Suppressor macrophage treated with lipopolysaccharide for 1 hour (primary cell): ENCODE data around the gene KCNAB2.
"Not testable (repeated sequence)": the region's sequence is repeated elsewhere in the genome, so short reads cannot be mapped to it uniquely, and the experiment has no call there.

Experiments
- DNase-seq, 3 donors: peaks; one replicate each; pipeline ENCODE4 v3.0.0-alpha.2; 2020 to 2022

Gene KCNAB2

DNA sequence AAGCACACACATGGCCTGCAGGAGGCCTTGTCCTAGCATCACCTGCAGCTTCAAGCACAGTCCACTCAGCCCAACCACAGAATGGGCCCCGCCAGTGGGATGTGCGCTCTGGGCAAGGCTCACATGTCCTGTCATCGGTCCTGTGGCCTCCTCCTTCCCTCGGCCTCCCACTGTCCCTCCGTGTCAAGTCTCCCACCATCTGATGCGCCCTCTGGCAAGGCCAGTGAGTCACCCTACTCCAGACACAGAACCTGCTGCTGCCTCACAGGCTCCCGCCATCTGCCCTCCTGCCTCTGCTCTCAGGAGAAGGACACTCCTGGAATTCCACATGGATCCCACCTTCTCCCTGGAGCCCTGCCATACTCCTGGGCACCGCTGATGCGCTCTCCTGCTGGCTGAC lies 14.2 kb downstream of the KCNAB2 start:
- DNase-seq, result peak; percentile 53 to 72 (median 63)

DNA sequence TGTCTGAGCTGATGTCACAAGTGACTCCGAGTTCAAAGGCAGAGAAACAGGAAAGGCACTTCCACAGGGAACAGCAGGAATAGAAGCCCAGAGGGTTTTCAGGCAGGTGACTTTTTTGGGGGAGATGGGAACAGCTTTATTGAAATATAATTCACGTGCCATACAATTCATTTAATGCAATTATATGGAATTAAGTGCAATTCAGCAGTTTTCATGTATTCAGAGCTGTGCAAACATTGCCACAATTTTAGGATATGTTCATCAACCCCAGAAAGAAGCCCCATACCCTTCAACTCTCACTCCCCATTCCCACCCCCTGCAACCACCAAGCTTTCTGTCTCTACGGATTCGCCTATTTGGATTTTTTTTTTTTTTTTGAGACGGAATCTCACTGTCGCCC lies 17.0 kb downstream of the KCNAB2 start:
- DNase-seq, result no peak

DNA sequence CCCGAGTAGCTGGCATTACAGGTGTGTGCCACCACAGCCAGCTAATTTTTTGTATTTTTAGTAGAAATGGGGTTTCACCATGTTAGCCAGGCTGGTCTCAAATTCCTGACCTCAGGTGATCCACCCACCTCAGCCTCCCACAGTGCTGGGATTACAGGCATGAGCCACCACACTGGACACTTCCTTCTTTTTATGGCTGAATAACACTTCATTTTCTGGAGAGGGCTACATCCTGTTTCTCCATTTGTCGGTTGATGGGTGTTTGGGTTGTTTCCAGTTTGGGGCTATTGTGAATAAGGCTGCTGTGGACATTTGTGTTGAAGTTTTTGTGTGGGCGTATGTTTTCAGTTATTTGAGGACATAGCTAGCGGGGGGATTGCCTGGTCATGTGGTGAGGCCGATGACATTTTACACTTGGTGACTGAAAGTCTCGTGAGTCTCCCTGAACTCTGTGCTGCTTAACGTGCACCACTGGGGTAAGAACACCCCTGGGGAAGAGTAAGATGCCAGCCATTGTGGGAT lies 17.9 kb downstream of the KCNAB2 start:
- peak; percentile 90 to 95 (median 94) for DNase-seq

DNA sequence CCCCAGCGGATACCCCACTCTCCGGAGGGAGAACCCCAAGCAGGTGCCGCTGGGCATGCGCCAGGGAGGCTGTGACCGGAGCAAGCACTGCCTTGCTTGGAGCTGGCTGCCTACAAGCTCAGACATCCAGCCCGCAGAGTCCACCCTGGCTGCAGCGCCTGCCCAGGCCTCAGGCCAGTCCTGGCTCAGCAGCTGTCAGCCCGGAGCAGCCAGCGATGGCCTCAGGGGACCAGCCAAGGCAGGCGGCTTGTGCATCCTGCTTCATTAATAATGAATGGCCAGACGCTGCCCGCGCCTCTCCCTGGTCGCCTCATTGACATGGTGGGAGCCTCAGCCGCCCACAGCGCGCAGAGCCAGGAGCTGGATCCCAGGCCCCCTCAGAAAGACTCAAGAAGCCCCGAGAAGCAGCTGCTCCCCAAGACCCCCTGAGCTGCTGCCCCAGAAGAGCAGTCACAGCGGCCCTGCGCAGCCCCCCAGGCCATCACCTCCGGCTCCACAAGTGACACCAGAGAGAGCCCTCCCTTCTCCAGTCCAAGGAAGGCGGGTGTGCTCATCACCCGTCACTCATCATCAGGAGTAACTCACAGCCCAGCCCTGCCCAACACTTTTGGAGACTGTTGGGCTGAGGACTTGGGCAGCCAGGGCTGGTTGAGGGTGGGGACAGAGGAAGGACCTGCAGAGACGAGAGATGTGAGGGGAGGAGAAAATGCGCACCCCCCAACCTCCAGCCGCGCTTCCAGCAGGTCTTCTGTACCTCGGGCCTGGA lies 19.6 kb downstream of the KCNAB2 start:
- no peak for DNase-seq

DNA sequence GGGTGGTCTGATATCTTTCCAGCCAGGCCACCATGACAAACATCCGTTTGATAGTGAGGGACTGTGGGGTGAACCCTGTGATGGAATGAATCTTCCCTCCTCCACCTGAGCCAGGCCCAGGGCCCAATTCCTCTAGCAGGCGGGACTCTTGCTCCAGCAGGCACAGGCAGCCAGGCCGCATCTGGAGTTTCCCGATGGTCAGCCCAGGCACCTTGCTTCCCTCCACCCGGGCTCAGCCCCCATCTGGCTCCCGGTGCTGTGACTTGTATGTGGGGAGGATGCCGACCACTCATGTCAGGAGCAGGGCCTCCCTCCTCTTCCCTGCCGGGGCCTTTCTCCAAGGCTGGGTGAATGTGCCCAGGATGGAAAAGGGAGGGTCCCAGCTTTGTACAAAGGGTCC lies 21.0 kb downstream of the KCNAB2 start:
- DNase-seq, result no peak

DNA sequence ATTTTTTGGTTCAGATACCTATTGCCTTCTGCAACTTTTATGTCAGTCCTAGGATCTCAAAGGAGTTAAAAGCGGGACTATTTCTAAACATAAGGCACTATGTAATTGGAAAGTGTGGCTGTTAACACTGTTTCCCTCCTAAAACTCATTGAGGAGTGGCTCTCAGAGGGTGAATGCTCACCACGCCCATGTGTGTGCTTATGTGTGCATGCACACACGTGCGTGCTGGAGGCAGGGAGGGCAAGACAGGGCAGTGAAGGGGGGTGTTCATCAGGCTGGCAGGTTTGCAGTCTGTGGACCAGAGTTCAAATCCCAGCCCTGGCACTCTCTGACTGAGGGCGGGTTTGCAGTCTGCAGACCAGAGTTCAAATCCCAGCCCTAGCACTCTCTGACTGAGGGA lies 22.4 kb downstream of the KCNAB2 start:
- no peak for DNase-seq

DNA sequence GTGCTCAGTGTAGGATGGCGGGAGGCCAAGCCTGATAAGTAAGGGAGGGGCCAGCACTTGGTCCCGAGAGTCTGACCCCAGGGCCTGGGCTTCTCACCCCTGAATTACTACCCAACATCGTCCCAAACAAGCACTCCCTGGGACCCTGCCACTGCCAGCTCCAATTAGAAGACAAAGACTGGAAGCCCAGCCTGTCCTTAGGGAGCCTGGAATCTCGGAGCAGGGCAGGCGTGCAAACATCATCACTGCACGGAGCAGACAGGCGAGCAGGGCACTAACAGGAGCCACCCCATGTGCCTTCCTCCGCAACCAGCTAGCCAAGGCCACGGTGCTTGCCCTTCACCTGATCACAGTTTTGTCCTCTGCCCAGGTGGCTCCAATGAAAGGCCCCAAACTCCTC lies 23.2 kb downstream of the KCNAB2 start:
- no peak for DNase-seq

DNA sequence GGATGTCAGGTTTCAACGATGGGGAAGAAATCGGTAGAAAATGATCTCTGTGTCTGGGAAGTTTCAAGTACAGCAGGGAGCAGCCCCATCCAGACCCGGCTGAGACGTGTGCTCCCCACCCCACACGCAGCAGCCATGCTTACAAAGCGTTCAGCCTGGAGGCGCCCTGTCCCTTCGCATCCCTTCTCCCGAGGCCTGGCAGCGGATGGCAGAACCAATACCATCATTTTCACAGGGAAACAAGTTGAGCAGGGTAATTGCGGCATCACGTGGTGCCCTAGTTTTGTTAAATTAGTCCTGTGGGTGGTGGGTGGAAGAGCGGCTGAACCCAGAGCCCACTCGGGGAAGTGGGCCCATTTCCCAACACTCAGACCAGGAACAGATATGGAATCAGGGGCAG lies 23.9 kb downstream of the KCNAB2 start:
- DNase-seq, result peak in 1 of 3 donors; percentile 7

DNA sequence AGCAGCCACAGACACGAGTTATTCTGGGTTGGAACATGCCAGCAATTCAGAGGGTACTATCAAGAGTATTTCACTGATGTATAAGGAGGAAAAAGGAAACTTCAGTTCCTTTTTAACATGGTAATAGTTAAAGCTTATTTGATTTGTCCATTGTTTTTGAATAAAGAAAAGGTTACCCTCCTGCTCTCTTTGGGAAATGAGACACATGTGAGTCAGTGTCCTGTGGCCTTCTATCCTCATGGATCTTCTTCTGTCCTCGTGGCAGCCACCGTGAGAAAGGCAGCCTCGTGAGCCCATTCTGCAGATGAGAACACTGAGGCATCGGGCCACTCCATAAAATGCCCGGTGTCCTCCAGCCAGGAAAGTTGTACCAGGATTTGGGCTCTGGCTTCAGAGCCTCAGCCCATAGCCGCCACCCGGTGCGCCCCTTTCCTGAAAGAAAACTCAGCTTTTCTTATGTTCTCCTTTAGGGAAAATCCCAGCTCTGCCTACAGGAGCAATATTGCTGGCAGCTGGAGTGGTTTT lies 24.8 kb downstream of the KCNAB2 start:
- DNase-seq, result no peak

DNA sequence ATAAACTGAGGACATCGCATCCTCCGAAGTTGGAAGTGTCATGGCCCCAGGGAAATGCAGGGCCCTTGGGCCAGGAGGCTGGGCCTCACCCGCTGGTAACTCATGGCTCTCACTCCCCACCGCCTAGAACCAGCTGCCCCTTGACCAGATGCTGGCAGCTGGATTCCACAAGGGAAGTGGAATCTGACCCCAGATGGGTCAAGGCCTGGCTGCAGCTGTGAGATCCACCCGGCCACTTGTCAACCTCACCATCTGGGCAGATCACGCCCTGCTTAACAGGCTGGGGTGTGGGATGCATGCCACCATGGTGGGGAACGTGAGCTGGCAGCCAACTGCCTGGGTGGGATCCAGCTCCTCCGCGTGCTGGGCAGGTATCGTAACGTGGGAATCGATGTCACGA lies 25.5 kb downstream of the KCNAB2 start:
- DNase-seq, result no peak

DNA sequence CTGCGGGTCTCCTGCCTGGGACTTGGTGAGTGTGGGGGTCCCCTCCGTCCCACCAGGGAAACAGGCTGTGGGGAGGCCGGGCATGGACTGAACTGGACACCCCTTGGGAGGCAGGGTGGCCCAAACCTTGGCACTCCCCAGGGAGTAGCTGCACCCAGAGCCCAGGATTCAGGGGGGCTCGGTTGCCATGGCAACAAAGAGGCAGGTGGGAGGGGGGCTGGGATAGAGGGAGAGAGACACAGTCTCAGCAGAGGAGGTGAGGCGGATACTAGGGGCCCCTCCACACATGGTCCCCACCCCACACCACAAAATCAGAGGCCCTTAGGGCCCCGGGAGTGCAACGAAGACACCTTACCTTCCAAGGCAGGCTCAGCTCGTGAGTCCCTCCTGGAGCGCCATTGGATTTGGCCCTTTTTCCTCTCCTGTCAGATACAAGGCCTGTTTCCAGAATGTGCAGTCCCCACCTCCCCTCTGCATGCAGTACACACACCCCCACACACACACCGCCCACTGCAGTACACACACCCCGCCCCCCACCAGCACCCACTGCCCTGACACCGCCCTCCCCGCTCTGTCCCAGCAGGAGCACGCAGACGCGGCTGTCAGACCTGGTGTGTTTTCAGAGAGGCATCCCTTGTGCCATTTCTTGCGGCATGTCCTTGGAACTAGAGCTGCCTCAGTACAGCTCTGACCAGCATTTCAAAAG lies 27.2 kb downstream of the KCNAB2 start:
- DNase-seq, result no peak

DNA sequence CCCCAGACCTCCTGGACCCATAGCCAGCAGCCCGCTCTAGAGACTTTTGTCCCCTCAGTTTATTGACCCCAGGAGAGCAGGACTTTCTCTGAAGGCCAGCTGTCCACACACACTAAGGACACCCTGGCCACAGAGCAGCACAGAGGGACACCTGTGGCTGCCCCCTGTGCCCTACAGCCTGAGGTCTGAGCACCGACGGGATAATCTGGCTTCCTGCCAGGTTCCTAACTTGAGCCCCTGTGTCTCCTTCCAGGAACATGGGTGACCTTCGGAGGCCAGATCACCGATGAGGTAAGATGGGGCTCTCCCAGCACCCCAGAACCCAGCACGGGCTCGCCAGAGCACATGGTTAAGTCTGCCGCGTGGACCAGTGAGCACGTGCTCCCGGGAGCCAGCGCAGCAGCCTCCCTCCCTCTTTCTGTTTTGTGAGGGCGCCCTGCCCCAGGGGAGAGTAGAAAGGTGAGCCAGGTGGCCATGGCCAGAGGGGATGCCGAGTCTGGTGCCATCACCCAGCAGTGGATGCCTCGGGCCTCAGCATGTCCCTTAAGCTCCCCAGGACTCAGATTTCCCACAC lies 27.9 kb downstream of the KCNAB2 start:
- no peak for DNase-seq

DNA sequence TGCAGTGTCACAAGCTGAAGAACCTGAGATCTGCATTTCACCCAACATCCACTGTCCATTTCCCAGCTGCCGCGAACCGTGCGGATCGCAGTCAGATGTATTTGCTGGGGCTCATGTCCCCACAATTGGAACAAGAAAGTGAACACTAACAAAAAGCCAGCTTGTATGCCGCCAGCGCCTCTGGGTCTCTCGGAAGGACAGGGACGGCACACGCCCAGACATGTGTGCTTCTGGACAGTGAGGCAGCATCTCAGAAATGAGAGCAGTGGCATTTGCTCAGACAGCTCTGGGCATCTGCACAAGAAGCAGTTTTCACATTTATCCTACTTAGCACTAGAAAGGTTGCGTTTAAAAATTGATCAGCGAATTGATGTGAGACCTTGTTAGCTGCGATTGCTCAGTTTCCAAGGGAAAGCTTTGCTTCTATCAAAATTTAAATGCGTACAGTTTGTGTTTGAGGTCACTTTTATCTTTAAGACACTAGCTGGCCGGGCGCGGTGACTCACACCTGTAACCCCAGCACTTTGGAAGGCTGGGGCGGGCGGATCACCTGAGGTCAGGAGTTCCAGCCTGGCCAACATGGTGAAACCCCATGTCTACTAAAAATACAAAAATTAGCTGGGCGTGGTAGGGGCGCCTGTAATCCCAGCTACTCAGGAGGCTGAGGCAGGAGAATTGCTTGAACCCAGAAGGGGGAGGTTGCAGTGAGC lies 28.7 kb downstream of the KCNAB2 start:
- DNase-seq, result no peak

DNA sequence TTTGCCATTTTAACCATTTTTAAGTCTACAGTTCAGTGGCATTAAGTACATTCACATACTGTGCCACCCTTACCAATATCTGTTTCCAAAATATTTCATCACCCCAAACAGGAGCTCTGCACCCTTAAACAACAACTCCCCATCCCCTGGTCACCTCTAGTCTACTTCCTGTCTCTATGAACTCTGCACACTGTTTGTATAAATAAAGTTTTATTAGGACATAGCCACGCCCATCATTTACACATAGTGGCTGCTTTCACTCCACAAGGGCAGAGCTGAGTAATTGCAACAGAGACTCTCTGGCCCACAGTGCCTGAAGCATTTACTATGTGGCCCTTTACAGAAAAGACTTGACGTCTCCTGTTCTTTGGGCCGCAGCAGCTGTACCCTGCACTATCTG lies 30.1 kb downstream of the KCNAB2 start:
- DNase-seq, result peak in 2 of 3 donors; percentile 17 to 41

DNA sequence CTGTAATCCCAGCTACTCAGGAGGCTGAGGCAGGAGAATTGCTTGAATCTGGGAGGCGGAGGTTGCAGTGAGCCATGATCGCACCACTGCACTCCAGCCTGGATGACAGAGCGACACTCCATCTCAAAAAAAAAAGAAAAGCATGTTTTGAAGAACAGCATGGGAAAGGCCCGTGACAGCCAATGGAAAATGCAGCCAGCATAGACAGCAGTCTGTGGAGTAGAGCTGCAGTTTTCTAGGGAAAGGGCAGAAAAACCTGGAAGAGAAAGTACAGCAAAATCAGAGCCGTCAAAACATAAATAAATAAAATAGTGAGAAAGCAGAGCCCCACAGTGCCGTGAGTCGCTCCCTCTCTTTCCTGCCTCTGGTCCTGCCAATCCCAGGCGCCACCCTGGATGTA lies 31.4 kb downstream of the KCNAB2 start:
- not testable (repeated sequence) for DNase-seq

DNA sequence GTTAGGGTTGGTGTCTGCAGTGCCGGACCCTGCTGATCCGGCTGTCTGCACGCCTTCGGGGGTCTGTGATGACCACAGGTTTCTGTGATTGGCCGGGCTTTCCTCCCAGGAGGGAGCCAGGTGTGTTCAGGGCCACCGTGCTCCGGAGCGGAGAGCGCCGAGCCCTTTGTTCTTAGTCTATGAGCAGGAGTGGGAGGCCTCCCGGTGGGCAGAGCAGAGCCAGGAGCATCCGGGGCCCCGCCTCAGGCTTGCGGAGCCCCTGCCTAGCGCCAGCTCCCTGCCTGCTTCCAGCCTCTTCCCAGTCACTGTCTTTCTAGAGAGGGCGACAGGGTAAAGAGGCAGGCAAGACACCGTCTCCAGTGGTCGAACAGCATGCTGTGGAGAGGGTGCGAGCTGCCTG lies 31.8 kb downstream of the KCNAB2 start:
- DNase-seq, result no peak

DNA sequence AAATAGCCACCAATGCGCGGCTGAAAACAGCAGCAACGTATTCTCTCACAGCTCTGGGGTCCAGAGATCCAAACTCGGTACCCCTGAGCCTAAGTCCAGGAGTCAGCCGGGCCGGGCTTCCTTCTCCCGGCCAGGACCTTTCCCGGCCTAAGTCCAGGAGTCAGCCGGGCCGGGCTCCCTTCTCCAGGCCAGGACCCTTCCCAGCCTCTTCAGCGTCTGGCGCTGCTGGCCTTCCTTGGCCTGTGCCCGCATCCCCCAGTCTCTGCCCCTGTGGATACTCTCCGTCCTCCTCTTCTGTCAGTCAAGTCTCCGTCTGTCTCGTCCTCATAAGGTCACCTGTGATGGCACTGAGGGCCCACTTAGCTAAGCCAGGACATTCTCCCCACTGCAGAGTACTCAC lies 32.2 kb downstream of the KCNAB2 start:
- no peak for DNase-seq

DNA sequence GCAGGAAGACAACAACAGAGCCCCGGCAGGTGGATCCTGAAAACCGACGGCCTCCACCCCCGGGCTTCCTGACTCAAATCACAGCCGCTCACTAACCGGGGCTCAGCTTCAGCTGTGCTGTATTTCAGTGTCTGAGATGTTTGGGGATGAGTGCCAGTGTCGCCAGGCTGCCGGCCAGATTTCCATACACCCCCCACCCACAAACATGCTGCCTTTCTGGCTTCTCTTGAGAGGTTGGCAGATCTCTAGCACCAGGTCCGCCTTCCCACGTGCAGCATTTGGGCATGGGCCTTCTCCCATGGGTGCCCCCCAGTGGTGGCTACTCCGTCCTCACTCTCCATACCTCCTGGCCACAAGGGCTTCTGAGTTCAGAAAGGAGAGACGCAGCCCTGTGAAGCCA lies 34.8 kb downstream of the KCNAB2 start:
- peak in 2 of 3 donors; percentile 22 to 39 for DNase-seq

DNA sequence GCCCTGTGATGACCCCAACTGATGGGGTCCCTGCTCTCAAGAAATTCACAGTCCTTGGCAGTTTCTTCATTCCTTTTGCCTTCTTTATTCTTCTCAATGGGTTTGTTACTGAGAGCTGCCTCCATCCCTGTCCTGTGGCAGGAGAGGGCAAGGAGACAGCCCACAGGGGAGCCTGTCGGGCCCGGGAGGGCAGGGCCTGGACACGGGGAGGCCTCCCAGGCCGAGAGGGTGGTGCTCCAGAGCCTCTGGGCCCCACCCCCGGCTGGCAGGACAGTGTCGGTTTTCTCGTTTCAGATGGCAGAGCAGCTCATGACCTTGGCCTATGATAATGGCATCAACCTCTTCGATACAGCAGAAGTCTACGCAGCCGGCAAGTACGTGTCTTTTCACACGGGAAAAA lies 36.2 kb downstream of the KCNAB2 start:
- DNase-seq, result no peak

DNA sequence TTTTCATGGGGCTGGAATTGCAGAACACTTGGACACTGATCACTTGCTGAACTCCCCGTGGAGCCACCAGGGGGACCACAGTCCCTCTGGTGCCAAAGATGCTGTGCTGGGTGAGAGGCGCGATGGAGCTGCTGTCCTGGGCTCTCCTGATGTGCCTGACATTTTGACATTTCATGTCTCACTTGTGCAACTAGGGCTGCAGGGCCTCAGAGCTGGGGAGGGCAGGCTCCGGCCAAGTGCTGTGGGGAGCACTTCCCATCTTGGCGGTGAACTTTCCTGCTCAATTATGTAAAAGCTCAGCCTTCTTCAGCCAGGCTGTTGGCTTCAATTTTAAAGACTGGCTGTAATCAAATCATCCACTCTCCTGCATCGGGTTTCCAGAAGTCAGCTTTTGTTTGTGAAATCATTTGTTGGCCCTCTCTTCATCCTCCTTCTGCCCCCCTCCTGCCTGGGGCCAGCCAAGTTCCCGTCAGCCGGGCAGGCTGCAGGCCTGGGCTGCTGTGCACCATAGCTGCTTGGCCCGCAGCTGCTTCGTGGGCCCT lies 36.8 kb downstream of the KCNAB2 start:
- DNase-seq, result peak in 1 of 3 donors; percentile 4

DNA sequence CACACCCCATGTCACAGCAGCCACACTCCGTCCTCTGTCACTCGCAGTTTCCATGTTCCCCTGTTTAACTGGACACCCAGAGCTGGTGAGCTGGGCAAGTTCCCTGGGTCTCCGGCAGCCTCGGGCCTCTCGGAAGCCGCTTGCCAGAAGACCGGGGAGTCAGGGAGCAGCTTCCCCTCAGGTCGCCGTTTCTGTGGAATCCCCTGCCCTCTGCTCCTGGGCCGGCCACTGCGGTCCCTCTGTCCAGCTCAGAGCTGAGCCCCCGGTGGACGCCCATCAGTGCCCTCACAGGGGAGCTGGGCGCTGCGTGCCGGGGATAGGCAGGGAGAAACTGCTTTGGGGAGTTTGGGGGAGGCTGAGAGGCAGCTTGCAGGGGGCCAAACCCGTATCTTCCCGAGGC lies 37.7 kb downstream of the KCNAB2 start:
- no peak for DNase-seq

DNA sequence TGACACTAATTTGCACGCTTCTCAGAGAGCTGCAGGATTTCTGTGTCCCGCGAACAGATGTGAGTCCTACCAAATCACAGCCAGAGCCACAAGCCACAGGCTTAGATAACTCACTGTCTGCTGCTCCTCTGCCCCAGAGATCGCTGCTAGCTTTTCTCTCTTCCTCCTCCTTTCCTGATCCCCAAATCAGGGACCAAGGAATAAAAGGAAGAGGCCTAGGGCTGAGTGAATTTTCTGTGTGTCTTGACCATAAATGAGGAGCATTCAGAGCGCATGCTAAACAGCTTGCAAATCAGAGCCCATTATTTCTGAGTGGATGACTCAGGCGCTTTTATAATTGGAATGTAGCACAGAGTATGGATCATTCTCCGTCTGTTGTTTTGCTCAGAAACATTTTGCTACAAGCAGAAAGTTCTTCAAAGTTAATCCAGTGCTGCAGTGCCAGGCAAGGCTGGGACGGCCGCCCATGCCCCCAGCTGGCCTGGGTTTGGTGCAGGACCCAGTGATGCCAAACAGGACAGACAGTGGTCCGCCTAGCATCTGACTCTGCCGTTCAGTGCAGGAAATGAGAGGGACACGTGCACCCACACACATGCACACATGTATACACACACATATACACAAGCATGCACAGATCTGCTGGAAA lies 38.2 kb downstream of the KCNAB2 start:
- no peak for DNase-seq
